SK-N-SH (cell line): ENCODE measurements around the gene HSPA5. TPM values are rescaled to one million over a fixed set of nuclear protein-coding genes. Genes with fewer than 3 reads are reported as not detected.

Experiments
- CTCF ChIA-PET: fragments of 300-600, 350-600 bp; formaldehyde crosslinking; extraction: SDS; loops from one replicate; lab custom pipeline; 2021; lab: Yijun Ruan, JAX
- POLR2A ChIA-PET: fragments of 350-600 bp; sonication (Branson Sonifier 250); formaldehyde crosslinking; extraction: SDS; loops from one replicate; lab custom pipeline; 2020; ENCODE audit warnings: antibody characterized with exemption, inconsistent platforms; lab: Yijun Ruan, JAX
- DNase-seq: peaks from one replicate; pipeline ENCODE4 v3.0.0; 2012
- H2AFZ ChIP-seq: fragments of 200-600 bp; sonication (generic); 2 replicates; pipeline ENCODE4 v1.8.1; 2016; ENCODE audit warnings: antibody characterized with exemption, mild to moderate bottlenecking, low read depth
- H3F3A ChIP-seq: fragments of 200-600 bp; sonication (generic); replicated peaks from 2 replicates; pipeline ENCODE3; 2016; ENCODE audit warnings: antibody characterized with exemption, mild to moderate bottlenecking; ENCODE audit not compliant: insufficient read depth
- H3K27ac ChIP-seq, 2 experiments: fragments of 200-500 bp in 1 of 2; fragments of 200-600 bp in 1 of 2; sonication (Bioruptor generic) in 1 of 2; sonication (generic), shearing (Covaris generic) in 1 of 2; 2 replicates each; pipeline versions ENCODE4 v1.5.1 to v1.6.1; 2014 to 2016; ENCODE audit warnings: low read depth in 2 of 2, inconsistent platforms in 1 of 2, low read length in 1 of 2, mild to moderate bottlenecking in 1 of 2, mixed read lengths in 1 of 2
- H3K27me3 ChIP-seq: fragments of 200-600 bp; sonication (generic), shearing (Covaris generic); 2 replicates; pipeline ENCODE4 v1.6.1; 2016; ENCODE audit warnings: mixed run types; ENCODE audit not compliant: insufficient read depth
- H3K36me3 ChIP-seq, 2 experiments: fragments of 200-500 bp in 1 of 2; fragments of 200-600 bp in 1 of 2; sonication (Bioruptor generic) in 1 of 2; sonication (generic) in 1 of 2; replicated peaks in 1 of 2; 2 replicates each; pipeline versions ENCODE3 to v1.5.1; 2014 to 2016; ENCODE audit warnings: low read length in 1 of 2, mild to moderate bottlenecking in 1 of 2; ENCODE audit not compliant: insufficient read depth in 2 of 2, control insufficient read depth in 1 of 2
- H3K4me1 ChIP-seq, 2 experiments: fragments of 200-500 bp in 1 of 2; fragments of 200-600 bp in 1 of 2; sonication (Bioruptor generic) in 1 of 2; sonication (generic), shearing (Covaris generic) in 1 of 2; 2 replicates each; pipeline versions ENCODE4 v1.5.1 to v1.6.1; 2014 to 2016; ENCODE audit warnings: low read depth in 1 of 2, low read length in 1 of 2, mixed run types in 1 of 2; ENCODE audit not compliant: insufficient read depth in 2 of 2, control insufficient read depth in 1 of 2
- H3K4me2 ChIP-seq: fragments of 200-600 bp; sonication (generic), shearing (Covaris generic); 2 replicates; pipeline ENCODE4 v1.6.1; 2017; ENCODE audit warnings: mixed run types
- H3K4me3 ChIP-seq, 2 experiments: fragments of 200-500 bp in 1 of 2; fragments of 200-600 bp in 1 of 2; sonication (Bioruptor generic) in 1 of 2; sonication (generic), shearing (Covaris generic) in 1 of 2; 2 replicates each; pipeline versions ENCODE4 v1.5.1 to v1.8.1; 2014 to 2016; ENCODE audit warnings: low read depth in 2 of 2, inconsistent platforms in 1 of 2, low read length in 1 of 2, mild to moderate bottlenecking in 1 of 2, mixed read lengths in 1 of 2, moderate library complexity in 1 of 2
- H3K79me2 ChIP-seq: fragments of 200-600 bp; sonication (generic); 2 replicates; pipeline ENCODE4 v1.8.1; 2017; ENCODE audit warnings: mild to moderate bottlenecking; ENCODE audit not compliant: insufficient read depth
- H3K9ac ChIP-seq: fragments of 200-600 bp; sonication (generic); 2 replicates; pipeline ENCODE4 v1.6.1; 2017; ENCODE audit warnings: mixed run types
- H3K9me2 ChIP-seq: fragments of 200-600 bp; sonication (generic); 2 replicates; pipeline ENCODE4 v1.6.1; 2017; ENCODE audit warnings: mixed run types
- H3K9me3 ChIP-seq: fragments of 200-600 bp; sonication (generic); 2 replicates; pipeline ENCODE4 v1.6.1; 2017; ENCODE audit warnings: mixed run types, mild to moderate bottlenecking, moderate library complexity
- H4K20me1 ChIP-seq: fragments of 200-600 bp; sonication (generic); 2 replicates; pipeline ENCODE4 v1.6.1; 2017; ENCODE audit warnings: mild to moderate bottlenecking, mixed run types; ENCODE audit not compliant: insufficient read depth
- ELF1 ChIP-seq: IDR thresholded peaks from 2 replicates; pipeline ENCODE4 v1.4.0; 2012
- EP300 ChIP-seq, 2 experiments: IDR thresholded peaks; 2 replicates each; pipeline versions ENCODE4 v1.4.0 to v1.6.1; 2012; ENCODE audit warnings: borderline replicate concordance in 1 of 2, low read depth in 1 of 2, low read length in 1 of 2
- EZH2phosphoT487 ChIP-seq: fragments of 200-600 bp; sonication (generic); IDR thresholded peaks from 2 replicates; pipeline ENCODE4 v1.6.1; 2017; ENCODE audit warnings: low read depth, mixed run types, mild to moderate bottlenecking, antibody characterized with exemption, moderate library complexity, borderline replicate concordance
- FOXM1 ChIP-seq: IDR thresholded peaks from 2 replicates; pipeline ENCODE4 v1.4.0; 2012; ENCODE audit warnings: low read depth, mild to moderate bottlenecking
- GABPA ChIP-seq: IDR thresholded peaks from 2 replicates; pipeline ENCODE4 v1.4.0; 2012; ENCODE audit warnings: low read depth, mild to moderate bottlenecking
- GATA2 ChIP-seq: sonication (generic); formaldehyde crosslinking; IDR thresholded peaks from 2 replicates; pipeline ENCODE4 v1.5.0; 2020; ENCODE audit warnings: mild to moderate bottlenecking, missing genetic modification reagents
- MEF2A ChIP-seq: IDR thresholded peaks from 2 replicates; pipeline ENCODE4 v1.4.0; 2012; ENCODE audit warnings: low read depth, borderline replicate concordance
- NRF1 ChIP-seq: IDR thresholded peaks from 2 replicates; pipeline ENCODE4 v1.6.1; 2012; ENCODE audit warnings: low read depth, mild to moderate bottlenecking, low read length
- RAD21 ChIP-seq: IDR thresholded peaks from 2 replicates; pipeline ENCODE4 v1.6.1; 2012; ENCODE audit warnings: mild to moderate bottlenecking, low read length
- RCOR1 ChIP-seq: fragments of 150-350 bp; IDR thresholded peaks from 2 replicates; pipeline ENCODE4 v1.6.1; 2017; ENCODE audit warnings: antibody characterized with exemption, low read length
- SMC3 ChIP-seq: IDR thresholded peaks from 2 replicates; pipeline ENCODE4 v1.6.1; 2012; ENCODE audit warnings: low read depth, low read length, improper control_type of control experiment
- TAF1 ChIP-seq: IDR thresholded peaks from 2 replicates; pipeline ENCODE4 v1.6.1; 2012; ENCODE audit warnings: low read depth, mild to moderate bottlenecking, low read length, moderate library complexity, borderline replicate concordance
- TEAD4 ChIP-seq: IDR thresholded peaks from 2 replicates; pipeline ENCODE4 v1.4.0; 2012; ENCODE audit warnings: mild to moderate bottlenecking, borderline replicate concordance; ENCODE audit not compliant: insufficient read depth
- ZBTB33 ChIP-seq: IDR thresholded peaks from 2 replicates; pipeline ENCODE4 v1.4.0; 2012; ENCODE audit warnings: low read depth, borderline replicate concordance
- WGBS: methylation state at CpG from one replicate; pipeline ENCODE4 v1.1.6; 2017; ENCODE audit warnings: low lambda C conversion rate; 5-methylcytosine and 5-hydroxymethylcytosine counted together
- polyA plus RNA-seq, 3 experiments: library from polyadenylated mRNA; depleted of rRNA; stranded (reverse); fragments of >200 nt; gene quantifications; 2 replicates each; pipeline ENCODE4 v1.2.3, GENCODE V29; 2012
- TF ChIP-seq, protein P1 (sequence below): fragments of 200-600 bp; sonication (generic); IDR thresholded peaks from 2 replicates; pipeline ENCODE4 v1.6.1; 2017; ENCODE audit warnings: antibody characterized with exemption, mild to moderate bottlenecking, moderate library complexity
- TF ChIP-seq, protein P2 (sequence below): fragments of 150-350 bp; IDR thresholded peaks from 2 replicates; pipeline ENCODE4 v1.6.1; 2016; ENCODE audit warnings: mild to moderate bottlenecking, low read depth, low read length
- TF ChIP-seq, protein P3 (sequence below): fragments of 150-350 bp; IDR thresholded peaks from 2 replicates; pipeline ENCODE4 v1.6.1; 2017; ENCODE audit warnings: antibody characterized with exemption, low read length, low read depth, borderline replicate concordance

HSPA5 gene
- polyA plus RNA-seq, 1 of the 3 experiments (the other 2 are of a cell fraction) = 226 TPM

- peaks cover 28% of the 10 kb centered on the region for H3F3A ChIP-seq
- H3K27ac ChIP-seq = peak overlapping the region in 1 of 2 experiments; percentile 94; a peak in 3 of 4 replicates
- peaks cover 21% of the 10 kb centered on the region for H4K20me1 ChIP-seq
- TF ChIP-seq RAD21 = no peak
- no peak for TF ChIP-seq GABPA
- no peak for TF ChIP-seq EZH2phosphoT487
- TF ChIP-seq RCOR1 = no peak
- no peak for TF ChIP-seq SMC3
- TF ChIP-seq ZBTB33 = no peak
- TF ChIP-seq EP300 (IDR thresholded peaks at IDR 0.05; ENCODE audit: borderline replicate concordance in 1 of 2, low read depth in 1 of 2, low read length in 1 of 2) = no peak
- TF ChIP-seq, protein P1, sequence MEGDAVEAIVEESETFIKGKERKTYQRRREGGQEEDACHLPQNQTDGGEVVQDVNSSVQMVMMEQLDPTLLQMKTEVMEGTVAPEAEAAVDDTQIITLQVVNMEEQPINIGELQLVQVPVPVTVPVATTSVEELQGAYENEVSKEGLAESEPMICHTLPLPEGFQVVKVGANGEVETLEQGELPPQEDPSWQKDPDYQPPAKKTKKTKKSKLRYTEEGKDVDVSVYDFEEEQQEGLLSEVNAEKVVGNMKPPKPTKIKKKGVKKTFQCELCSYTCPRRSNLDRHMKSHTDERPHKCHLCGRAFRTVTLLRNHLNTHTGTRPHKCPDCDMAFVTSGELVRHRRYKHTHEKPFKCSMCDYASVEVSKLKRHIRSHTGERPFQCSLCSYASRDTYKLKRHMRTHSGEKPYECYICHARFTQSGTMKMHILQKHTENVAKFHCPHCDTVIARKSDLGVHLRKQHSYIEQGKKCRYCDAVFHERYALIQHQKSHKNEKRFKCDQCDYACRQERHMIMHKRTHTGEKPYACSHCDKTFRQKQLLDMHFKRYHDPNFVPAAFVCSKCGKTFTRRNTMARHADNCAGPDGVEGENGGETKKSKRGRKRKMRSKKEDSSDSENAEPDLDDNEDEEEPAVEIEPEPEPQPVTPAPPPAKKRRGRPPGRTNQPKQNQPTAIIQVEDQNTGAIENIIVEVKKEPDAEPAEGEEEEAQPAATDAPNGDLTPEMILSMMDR = no peak
- TF ChIP-seq TAF1 = no peak
- no peak for TF ChIP-seq TEAD4
- no peak for TF ChIP-seq NRF1
- TF ChIP-seq, protein P2, sequence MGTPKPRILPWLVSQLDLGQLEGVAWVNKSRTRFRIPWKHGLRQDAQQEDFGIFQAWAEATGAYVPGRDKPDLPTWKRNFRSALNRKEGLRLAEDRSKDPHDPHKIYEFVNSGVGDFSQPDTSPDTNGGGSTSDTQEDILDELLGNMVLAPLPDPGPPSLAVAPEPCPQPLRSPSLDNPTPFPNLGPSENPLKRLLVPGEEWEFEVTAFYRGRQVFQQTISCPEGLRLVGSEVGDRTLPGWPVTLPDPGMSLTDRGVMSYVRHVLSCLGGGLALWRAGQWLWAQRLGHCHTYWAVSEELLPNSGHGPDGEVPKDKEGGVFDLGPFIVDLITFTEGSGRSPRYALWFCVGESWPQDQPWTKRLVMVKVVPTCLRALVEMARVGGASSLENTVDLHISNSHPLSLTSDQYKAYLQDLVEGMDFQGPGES = no peak
- TF ChIP-seq, protein P3, sequence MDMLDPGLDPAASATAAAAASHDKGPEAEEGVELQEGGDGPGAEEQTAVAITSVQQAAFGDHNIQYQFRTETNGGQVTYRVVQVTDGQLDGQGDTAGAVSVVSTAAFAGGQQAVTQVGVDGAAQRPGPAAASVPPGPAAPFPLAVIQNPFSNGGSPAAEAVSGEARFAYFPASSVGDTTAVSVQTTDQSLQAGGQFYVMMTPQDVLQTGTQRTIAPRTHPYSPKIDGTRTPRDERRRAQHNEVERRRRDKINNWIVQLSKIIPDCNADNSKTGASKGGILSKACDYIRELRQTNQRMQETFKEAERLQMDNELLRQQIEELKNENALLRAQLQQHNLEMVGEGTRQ = no peak
- no peak for TF ChIP-seq FOXM1
- no peak for TF ChIP-seq GATA2 (CRISPR knock-in tag)
- TF ChIP-seq ELF1 = no peak
- no peak for TF ChIP-seq MEF2A
- no peaks in the 10 kb centered on the region for H3K9me3 ChIP-seq
- H3K9me2 ChIP-seq = no peaks in the 10 kb centered on the region
- peaks cover 33% of the 10 kb centered on the region for H3K79me2 ChIP-seq
- 96% methylated on average over 15 of the region's 15 CpGs for WGBS
- H3K4me1 ChIP-seq = peaks cover 9 to 18% of the 10 kb centered on the region in 2 experiments
- peak overlapping the region; percentile 21; the same call in 1 of the 2 replicates for H3K9ac ChIP-seq
- peaks cover 14 to 18% of the 10 kb centered on the region in 2 experiments for H3K36me3 ChIP-seq
- H3K4me2 ChIP-seq = no peak overlapping the region
- no peak for DNase-seq
- ChIA-PET POLR2A (no interaction called here), CTCF (interaction anchor here (3.0 kb wide), 1 partner anchor 12 kb away, joined by 8 read pairs; no protein-coding TSS in a partner anchor)
- 0 out of 2 replicates have a peak overlapping the region, but pooled peaks have one; percentile 37 for H2AFZ ChIP-seq
- no peaks in the 10 kb centered on the region for H3K27me3 ChIP-seq
- no peak overlapping the region for H3K4me3 ChIP-seq
Observed at GRCh38 chr9:125243792-125244260, 2.7 kb upstream of the HSPA5 start.
